ENCODE measurements around the gene GSG1L2.
A peak's percentile ranks its signal among the peaks of the same experiment; 100 is the strongest.

The GSG1L2 gene

DNA sequence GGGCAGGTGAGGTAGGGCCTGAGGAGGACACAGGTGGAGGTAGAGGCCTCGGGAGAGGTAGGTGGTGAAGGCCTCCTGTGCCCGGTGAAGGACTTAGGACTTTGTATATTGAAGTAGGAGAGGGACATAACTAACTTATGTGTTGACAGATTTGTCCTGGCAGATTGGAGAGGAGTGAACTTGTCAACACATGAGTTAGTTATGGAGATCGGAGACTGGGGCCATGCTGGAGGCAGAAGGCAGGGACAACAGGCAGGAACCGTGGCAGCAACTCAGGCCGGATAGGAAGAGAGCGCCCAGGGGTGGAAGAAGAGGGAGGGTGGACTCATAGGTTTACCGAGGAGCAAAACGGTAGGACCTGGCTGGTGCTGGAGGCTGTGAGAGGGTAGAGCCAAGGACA, 22.3 kb upstream of the GSG1L2 start:
- H3K36me3 ChIP-seq (ENCODE audit: control insufficient read depth in 2 of 2, insufficient read depth in 2 of 2, low read length in 2 of 2), result no peaks in the 10 kb centered on the region
- H3K27me3 ChIP-seq (ENCODE audit: control insufficient read depth in 1 of 2, insufficient read depth in 2 of 2, low read length in 2 of 2), result no peaks in the 10 kb centered on the region
- no peak overlapping the region for H3K9ac ChIP-seq (ENCODE audit: low read length in 2 of 2)
- H3K4me1 ChIP-seq (ENCODE audit: control insufficient read depth, insufficient read depth, low read length), result peaks cover 30% of the 10 kb centered on the region
- H3K27ac ChIP-seq (ENCODE audit: low read length), result no peak overlapping the region
- no peaks in the 10 kb centered on the region for H3K9me3 ChIP-seq (ENCODE audit: control insufficient read depth in 2 of 2, low read length in 2 of 2)
- no peak overlapping the region for H3K4me3 ChIP-seq (ENCODE audit: low read length in 2 of 2)

DNA sequence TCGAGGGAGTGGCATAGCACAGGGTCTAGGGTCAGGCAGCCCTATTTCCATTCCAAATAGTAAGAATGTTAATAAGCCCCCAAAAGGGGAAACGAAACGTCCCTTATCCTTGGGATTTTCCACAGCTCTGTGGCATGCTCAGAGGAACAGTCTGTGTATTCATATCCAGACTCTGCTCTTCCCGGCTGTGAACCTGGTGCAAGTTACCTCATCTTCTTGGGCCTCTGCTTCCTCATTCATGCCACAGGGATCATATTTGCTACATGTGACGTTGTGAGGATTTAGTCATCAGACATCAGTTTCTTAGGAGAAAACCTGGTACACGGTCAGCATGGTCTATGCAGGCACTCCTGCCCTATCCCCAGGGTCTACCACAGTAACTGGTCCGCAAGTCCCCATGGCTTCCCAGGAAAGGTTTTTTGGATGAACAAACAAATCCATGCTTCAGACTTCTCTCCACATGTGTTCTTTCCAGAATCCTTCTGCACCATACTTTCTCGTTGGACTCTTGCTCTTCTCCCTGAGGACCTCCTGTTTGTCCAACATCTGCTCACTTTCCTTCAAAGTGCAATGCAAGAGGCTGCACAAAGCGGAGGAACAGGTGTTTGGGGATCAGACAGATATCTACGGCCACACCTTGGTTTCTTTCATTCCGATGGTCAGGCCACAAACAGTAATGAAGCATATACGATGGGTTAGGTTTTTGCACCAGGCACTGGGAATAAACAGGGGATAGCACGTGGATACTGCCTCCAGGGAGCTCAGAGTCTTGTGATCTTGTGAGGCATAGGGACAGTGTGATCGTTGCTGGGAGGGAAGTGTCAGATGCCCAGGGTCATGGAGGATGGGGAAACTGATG, 21.5 kb upstream of the GSG1L2 start:
- Histone ChIP-seq H3K4me1 (ENCODE audit: control insufficient read depth, insufficient read depth, low read length) (peaks cover 33% of the 10 kb centered on the region), H3K4me3 (ENCODE audit: low read length in 2 of 2) (no peak overlapping the region), H3K9ac (ENCODE audit: low read length in 2 of 2) (no peak overlapping the region), H3K27ac (ENCODE audit: low read length) (peak overlapping the region; percentile 88), H3K27me3 (ENCODE audit: control insufficient read depth in 1 of 2, insufficient read depth in 2 of 2, low read length in 2 of 2) (no peaks in the 10 kb centered on the region), H3K9me3 (ENCODE audit: control insufficient read depth in 2 of 2, low read length in 2 of 2) (no peaks in the 10 kb centered on the region), H3K36me3 (ENCODE audit: control insufficient read depth in 2 of 2, insufficient read depth in 2 of 2, low read length in 2 of 2) (no peaks in the 10 kb centered on the region)

DNA sequence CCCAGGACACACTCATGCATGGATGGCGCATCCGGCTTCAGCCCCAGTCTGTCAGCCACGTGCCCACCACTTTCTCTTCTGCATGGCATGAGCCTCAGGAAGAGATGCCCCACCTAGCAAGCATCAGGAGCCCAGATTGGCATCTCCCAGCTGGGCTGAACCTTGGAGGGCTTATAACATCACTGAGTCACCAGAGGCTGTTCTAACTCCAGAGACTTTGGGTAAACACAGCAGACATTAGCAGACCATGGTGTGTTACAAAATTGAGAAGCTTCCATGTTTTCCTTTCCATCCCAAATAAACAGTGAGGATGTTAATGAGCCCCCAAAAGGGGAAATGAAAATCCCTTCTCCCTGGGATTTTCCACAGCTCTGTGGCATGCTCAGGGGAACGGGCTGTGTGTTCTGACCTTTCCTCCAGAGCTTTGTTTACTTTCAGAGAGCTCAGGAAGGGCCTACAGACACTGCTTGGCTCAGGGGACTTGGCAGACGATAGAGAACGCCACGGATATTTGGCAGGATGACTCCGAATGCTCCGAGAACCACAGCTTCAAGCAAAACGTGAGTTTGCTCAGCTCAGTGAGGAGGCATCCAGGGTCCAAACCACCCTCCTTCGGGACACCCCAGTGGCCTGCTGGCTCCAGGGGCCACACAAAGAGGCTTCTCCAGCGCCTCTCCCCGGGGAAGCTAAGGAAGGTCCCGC, 20.3 kb upstream of the GSG1L2 start:
- Histone ChIP-seq H3K36me3 (ENCODE audit: control insufficient read depth in 2 of 2, insufficient read depth in 2 of 2, low read length in 2 of 2) (no peaks in the 10 kb centered on the region), H3K4me1 (ENCODE audit: control insufficient read depth, insufficient read depth, low read length) (peaks cover 33% of the 10 kb centered on the region), H3K9ac (ENCODE audit: low read length in 2 of 2) (peak overlapping the region; percentile 24 to 47), H3K27me3 (ENCODE audit: control insufficient read depth in 1 of 2, insufficient read depth in 2 of 2, low read length in 2 of 2) (no peaks in the 10 kb centered on the region), H3K9me3 (ENCODE audit: control insufficient read depth in 2 of 2, low read length in 2 of 2) (no peaks in the 10 kb centered on the region), H3K4me3 (ENCODE audit: low read length in 2 of 2) (peak overlapping the region; percentile 35 to 44), H3K27ac (ENCODE audit: low read length) (peak overlapping the region; percentile 88)

DNA sequence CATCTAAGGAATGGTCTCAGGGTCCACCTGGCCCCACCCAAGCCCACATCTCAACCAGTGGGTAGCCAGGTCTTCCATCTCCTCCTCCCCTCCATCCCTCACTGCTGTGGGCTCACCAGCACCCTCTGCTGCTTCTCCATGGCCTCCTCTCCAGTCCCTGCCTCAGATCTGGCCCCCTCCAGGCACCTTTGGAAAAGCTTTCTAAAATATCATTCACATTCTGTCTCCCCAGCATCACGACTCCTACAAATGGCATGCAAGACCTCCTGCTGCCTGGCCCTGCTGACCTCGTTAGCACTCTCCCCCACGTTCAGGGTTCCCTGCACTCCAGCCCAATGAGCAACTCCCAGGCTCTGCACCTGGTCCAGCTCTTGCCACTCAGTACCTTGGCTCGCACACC, 17.6 kb upstream of the GSG1L2 start:
- no peak overlapping the region for H3K4me3 ChIP-seq (ENCODE audit: low read length in 2 of 2)
- H3K36me3 ChIP-seq (ENCODE audit: control insufficient read depth in 2 of 2, insufficient read depth in 2 of 2, low read length in 2 of 2), result no peaks in the 10 kb centered on the region
- H3K4me1 ChIP-seq (ENCODE audit: control insufficient read depth, insufficient read depth, low read length), result peaks cover 33% of the 10 kb centered on the region
- H3K9me3 ChIP-seq (ENCODE audit: control insufficient read depth in 2 of 2, low read length in 2 of 2), result no peaks in the 10 kb centered on the region
- H3K27ac ChIP-seq (ENCODE audit: low read length), result no peak overlapping the region
- no peaks in the 10 kb centered on the region for H3K27me3 ChIP-seq (ENCODE audit: control insufficient read depth in 1 of 2, insufficient read depth in 2 of 2, low read length in 2 of 2)
- H3K9ac ChIP-seq (ENCODE audit: low read length in 2 of 2), result no peak overlapping the region

DNA sequence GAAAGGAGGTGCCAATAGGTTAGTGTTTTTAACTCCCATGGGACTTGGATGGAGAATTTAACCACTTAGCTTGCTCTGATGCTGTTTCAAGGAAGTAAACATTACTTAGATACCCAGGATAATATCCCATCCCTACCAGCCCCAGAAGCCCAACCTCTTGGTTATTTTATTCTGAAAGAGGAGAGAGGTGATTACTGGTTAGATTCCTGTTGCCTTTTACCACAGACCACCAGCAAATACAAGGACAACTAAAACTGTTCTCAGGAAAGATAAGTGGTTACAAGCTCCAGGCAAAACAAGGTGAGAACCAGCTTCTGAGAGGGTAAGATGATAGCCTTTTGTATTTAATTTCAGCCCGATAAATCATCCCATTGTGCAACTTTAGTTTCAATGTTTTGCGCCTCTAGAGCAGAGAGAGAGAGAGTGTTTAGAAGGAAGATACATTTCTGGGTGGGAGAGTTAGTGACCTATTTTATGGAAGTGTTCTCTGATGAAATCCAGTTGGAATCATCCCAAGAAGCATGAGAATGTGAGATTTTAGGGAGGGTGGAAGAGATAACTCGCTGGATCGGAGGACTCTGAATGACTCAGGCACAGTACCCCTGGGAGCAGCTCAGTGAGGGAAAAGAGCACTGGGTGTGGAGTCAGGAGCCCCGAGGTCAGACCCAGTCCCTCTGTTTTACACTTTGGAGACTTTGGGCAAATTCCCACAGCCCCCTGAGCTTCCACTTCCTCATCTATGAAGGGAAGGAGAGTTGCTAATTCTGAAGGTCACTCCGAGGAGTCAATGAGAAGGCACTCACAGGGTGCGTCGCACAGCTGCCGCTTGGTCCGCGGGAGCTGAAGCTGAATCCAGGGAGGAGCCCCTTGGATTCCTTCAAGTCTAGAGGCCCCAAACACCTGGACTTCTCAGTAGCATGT, 15.9 kb upstream of the GSG1L2 start:
- H3K4me1 ChIP-seq (ENCODE audit: control insufficient read depth, insufficient read depth, low read length), result peaks cover 22% of the 10 kb centered on the region
- H3K27me3 ChIP-seq (ENCODE audit: control insufficient read depth in 1 of 2, insufficient read depth in 2 of 2, low read length in 2 of 2), result no peaks in the 10 kb centered on the region
- no peak overlapping the region for H3K4me3 ChIP-seq (ENCODE audit: low read length in 2 of 2)
- H3K27ac ChIP-seq (ENCODE audit: low read length), result no peak overlapping the region
- no peaks in the 10 kb centered on the region for H3K36me3 ChIP-seq (ENCODE audit: control insufficient read depth in 2 of 2, insufficient read depth in 2 of 2, low read length in 2 of 2)
- H3K9me3 ChIP-seq (ENCODE audit: control insufficient read depth in 2 of 2, low read length in 2 of 2), result no peaks in the 10 kb centered on the region
- H3K9ac ChIP-seq (ENCODE audit: low read length in 2 of 2), result no peak overlapping the region

DNA sequence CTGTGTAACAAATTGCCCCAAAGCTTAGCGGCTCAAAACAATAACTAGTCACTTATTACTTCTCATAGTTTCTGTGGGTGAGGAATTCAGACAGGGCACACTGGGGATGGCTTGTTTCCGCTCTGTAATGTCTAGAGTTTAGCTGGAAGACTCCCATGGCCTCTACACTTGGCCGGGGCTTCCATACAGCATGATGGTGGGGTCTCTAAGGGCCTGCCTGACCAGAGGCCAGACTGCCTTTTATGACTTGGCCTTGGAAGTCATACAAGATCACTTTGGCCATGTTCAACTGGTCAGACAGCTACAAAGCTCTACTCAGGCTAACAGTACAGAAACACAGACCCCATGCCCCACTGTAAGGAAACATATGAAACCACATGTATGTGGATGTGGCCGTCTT, 12.0 kb upstream of the GSG1L2 start:
- Histone ChIP-seq H3K9me3 (ENCODE audit: control insufficient read depth in 2 of 2, low read length in 2 of 2) (no peaks in the 10 kb centered on the region), H3K27me3 (ENCODE audit: control insufficient read depth in 1 of 2, insufficient read depth in 2 of 2, low read length in 2 of 2) (no peaks in the 10 kb centered on the region), H3K9ac (ENCODE audit: low read length in 2 of 2) (no peak overlapping the region), H3K4me1 (ENCODE audit: control insufficient read depth, insufficient read depth, low read length) (peaks cover 3% of the 10 kb centered on the region), H3K27ac (ENCODE audit: low read length) (no peak overlapping the region), H3K36me3 (ENCODE audit: control insufficient read depth in 2 of 2, insufficient read depth in 2 of 2, low read length in 2 of 2) (no peaks in the 10 kb centered on the region), H3K4me3 (ENCODE audit: low read length in 2 of 2) (no peak overlapping the region)

DNA sequence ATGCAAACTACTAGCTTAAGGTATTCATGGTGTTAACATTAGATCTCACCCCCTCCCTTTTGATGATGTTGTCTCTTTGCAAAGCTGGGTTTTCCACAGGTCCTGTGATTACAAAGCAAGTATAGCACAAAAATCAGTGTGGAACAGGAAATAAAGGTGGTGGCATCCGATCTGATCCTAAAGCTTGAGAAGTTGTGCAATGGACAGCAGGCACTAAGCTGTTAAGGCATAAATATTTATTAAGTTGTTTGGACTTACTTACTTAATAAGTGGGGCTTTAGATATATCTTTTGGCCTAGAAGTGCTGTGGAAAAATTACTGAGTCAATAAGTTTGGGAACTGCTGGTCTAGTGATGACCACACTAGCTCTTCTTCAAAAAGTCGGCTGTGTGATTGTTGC, 8.8 kb upstream of the GSG1L2 start:
- Histone ChIP-seq H3K27ac (ENCODE audit: low read length) (no peak overlapping the region), H3K4me3 (ENCODE audit: low read length in 2 of 2) (no peak overlapping the region), H3K27me3 (ENCODE audit: control insufficient read depth in 1 of 2, insufficient read depth in 2 of 2, low read length in 2 of 2) (no peaks in the 10 kb centered on the region), H3K9ac (ENCODE audit: low read length in 2 of 2) (no peak overlapping the region), H3K36me3 (ENCODE audit: control insufficient read depth in 2 of 2, insufficient read depth in 2 of 2, low read length in 2 of 2) (no peaks in the 10 kb centered on the region), H3K9me3 (ENCODE audit: control insufficient read depth in 2 of 2, low read length in 2 of 2) (no peaks in the 10 kb centered on the region), H3K4me1 (ENCODE audit: control insufficient read depth, insufficient read depth, low read length) (peaks cover 18% of the 10 kb centered on the region)

DNA sequence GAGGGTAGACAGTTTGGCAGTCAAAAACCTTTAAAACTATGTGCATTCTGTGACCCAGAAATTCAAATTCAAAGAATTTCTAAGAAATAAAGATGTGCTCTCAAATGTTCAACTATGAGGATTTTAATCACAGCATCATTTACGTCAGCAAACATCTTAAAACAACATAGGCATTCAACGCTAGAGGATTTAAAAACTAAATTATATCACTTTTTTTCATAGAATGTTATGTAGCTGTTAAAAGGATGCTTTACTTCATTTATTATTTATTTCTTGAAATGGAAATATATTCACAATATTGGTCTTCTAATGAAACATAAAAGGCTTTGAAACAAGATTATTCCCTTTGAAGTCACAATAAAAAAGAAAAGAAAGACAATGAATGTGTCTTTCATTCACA, 7.5 kb upstream of the GSG1L2 start:
- no peak overlapping the region for H3K4me3 ChIP-seq (ENCODE audit: low read length in 2 of 2)
- peaks cover 21% of the 10 kb centered on the region for H3K4me1 ChIP-seq (ENCODE audit: control insufficient read depth, insufficient read depth, low read length)
- no peaks in the 10 kb centered on the region for H3K36me3 ChIP-seq (ENCODE audit: control insufficient read depth in 2 of 2, insufficient read depth in 2 of 2, low read length in 2 of 2)
- no peak overlapping the region for H3K9ac ChIP-seq (ENCODE audit: low read length in 2 of 2)
- no peaks in the 10 kb centered on the region for H3K27me3 ChIP-seq (ENCODE audit: control insufficient read depth in 1 of 2, insufficient read depth in 2 of 2, low read length in 2 of 2)
- no peak overlapping the region for H3K27ac ChIP-seq (ENCODE audit: low read length)
- no peaks in the 10 kb centered on the region for H3K9me3 ChIP-seq (ENCODE audit: control insufficient read depth in 2 of 2, low read length in 2 of 2)

DNA sequence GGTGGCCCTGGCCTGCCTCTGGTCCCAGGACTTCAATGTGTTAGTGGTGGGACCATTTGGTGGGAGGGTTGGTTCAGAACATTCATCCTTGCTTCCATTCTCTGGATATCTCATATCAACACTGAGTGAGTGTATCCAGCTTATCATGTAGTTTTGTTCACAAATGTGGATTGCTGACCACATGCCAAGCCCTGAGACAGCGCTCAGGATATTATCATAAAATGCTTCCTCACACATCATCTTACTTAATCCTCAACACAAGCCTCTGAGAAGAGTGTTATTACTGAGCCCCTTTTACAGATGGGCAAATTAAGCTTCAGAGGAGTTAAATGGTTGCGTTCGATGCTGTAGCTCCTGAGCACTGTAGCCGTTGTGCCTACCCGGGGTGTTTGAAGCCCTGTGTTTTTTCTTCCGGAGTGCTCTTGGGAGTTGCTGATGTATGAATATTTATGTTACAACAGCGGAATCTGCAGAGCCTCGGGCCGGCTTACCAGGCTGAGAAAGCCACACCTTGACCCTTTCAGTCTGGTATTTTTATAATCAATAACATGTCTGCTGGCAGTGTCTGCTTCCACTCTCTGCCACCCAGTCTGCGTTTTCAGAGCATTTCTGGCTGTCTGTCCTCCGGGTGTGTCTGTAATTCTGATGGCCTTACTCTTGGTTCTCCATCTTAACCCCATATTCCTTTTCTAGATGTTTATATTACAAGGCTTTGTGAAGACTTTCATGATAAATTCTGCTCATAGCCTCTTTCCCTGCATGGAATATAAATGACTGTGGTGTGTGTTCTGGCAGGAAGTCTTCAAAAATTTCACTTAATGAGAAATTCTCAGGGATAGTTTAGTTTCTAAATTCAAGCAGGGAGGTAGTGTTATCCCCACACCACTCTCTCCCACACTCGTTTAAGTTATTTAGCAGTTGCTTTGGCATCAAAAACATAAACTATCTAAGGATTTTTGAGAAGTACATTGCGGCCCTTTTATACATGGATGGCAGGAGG, 6.7 kb upstream of the GSG1L2 start:
- H3K9me3 ChIP-seq (ENCODE audit: control insufficient read depth in 2 of 2, low read length in 2 of 2), result no peaks in the 10 kb centered on the region
- peak overlapping the region; percentile 13 for H3K27ac ChIP-seq (ENCODE audit: low read length)
- peaks cover 21% of the 10 kb centered on the region for H3K4me1 ChIP-seq (ENCODE audit: control insufficient read depth, insufficient read depth, low read length)
- no peaks in the 10 kb centered on the region for H3K27me3 ChIP-seq (ENCODE audit: control insufficient read depth in 1 of 2, insufficient read depth in 2 of 2, low read length in 2 of 2)
- peak overlapping the region; percentile 3 to 47 for H3K4me3 ChIP-seq (ENCODE audit: low read length in 2 of 2)
- H3K9ac ChIP-seq (ENCODE audit: low read length in 2 of 2), result peak overlapping the region in 1 of 2 donors; percentile 1
- no peaks in the 10 kb centered on the region for H3K36me3 ChIP-seq (ENCODE audit: control insufficient read depth in 2 of 2, insufficient read depth in 2 of 2, low read length in 2 of 2)
